NCI-H2171 (cell line): ENCODE measurements around the gene EBNA1BP2.
A peak's percentile ranks its signal among the peaks of the same experiment; 100 is the strongest.
"Not testable (repeated sequence)": the region's sequence is repeated elsewhere in the genome, so short reads cannot be mapped to it uniquely, and the experiment has no call there.

ENCODE experiments used
- DNase-seq: peaks from one replicate; lab custom pipeline; 2025; lab: John Stamatoyannopoulos, UW

The EBNA1BP2 gene, protein sequence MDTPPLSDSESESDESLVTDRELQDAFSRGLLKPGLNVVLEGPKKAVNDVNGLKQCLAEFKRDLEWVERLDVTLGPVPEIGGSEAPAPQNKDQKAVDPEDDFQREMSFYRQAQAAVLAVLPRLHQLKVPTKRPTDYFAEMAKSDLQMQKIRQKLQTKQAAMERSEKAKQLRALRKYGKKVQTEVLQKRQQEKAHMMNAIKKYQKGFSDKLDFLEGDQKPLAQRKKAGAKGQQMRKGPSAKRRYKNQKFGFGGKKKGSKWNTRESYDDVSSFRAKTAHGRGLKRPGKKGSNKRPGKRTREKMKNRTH

GRCh38 chr1:43171876-43172526, at the start of gene EBNA1BP2, which contains the start of gene CFAP57:
Gene EBNA1BP2, minus strand, starts transcription at chr1:43172290. Its CDS starts 172 bp downstream, at chr1:43172118.
Gene CFAP57, plus strand, starts transcription at chr1:43172330. Its CDS starts 424 bp downstream, at chr1:43172754.
- peak; percentile 80 for DNase-seq

DNA sequence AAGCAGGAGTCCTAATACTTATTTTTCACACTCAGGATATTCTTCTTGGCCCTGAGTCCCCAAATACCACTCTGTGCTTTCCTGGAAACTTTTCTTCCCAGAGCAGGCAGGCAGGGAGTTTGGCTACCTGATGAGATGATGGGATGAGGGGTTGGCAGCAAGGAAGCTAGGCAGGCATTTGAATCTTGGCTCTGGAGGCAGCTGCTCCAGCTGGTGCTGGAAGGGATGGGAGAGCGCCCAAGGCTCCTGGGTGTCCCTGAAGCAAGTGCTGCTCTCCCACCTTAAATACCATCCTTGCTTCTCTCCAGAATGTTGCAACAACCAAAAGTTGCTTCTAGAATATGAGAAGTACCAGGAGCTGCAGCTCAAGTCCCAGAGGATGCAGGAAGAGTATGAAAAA, 49.7 kb upstream of the EBNA1BP2 start:
- no peak for DNase-seq

- DNase-seq: no peak
These were observed 49.1 kb upstream of the EBNA1BP2 start for GRCh38 chr1:43220905-43221778.

GRCh38 chr1:43217747-43218146, 45.7 kb upstream of the EBNA1BP2 start:
- DNase-seq: no peak

GRCh38 chr1:43214501-43215444, 42.7 kb upstream of the EBNA1BP2 start:
- DNase-seq: no peak

DNA sequence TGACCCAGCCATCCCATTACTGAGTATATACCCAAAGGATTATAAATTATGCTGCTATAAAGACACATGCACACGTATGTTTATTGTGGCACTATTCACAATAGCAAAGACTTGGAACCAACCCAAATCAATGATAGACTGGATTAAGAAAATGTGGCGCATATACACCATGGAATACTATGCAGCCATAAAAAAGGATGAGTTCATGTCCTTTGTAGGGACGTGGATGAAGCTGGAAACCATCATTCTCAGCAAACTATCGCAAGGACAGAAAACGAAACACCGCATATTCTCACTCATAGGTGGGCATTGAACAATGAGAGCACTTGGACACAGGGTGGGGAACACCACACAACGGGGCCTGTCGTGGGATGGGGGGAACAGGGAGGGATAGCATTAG, 36.2 kb upstream of the EBNA1BP2 start:
- not testable (repeated sequence) for DNase-seq

- no peak for DNase-seq
These were observed 35.3 kb upstream of the EBNA1BP2 start for GRCh38 chr1:43207229-43207853.

DNA sequence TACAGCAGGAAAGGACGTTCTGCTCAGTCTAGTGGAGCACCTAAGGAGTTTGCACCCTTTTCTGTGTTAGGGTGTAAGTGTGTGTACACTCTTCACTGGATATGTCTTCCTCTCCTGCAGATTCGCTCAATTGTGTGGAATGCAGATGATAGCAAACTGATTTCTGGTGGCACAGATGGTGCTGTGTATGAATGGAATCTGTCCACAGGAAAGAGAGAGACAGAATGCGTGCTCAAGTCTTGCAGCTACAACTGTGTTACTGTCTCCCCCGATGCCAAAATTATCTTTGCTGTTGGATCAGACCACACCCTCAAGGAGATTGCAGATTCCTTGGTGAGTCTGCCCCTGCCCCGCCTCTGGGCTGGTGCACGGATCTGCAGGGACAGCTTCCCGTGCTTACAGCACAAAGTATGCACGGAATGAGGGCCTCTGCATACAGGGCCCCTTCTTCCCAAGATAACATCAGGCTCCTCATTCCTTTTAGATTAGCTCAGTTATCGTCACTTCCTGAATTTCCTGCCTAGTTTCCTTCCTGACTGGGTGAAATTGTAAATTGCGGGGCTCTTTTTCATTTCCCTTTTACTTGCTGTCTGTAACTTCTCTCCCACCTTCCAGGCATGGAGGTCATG, 34.6 kb upstream of the EBNA1BP2 start:
- no peak for DNase-seq

DNA sequence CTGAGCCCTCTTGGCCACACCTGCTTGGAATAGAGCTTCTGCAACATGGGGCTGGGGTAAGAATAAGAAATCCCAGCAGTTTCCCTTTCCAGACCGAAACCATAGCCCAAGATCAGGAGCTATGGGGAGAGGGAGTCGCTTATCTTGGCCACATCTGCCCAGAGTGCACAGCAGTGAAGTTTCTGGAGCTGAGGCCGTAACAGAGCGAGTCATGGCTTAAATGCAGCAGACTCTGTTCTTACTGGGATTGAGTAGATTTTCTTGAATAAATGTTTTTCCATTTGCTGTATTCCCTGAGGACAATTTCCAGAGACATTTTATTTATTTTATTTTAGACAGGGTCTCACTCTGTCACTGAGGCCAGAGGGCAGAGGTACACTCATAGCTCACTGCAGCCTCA, 33.6 kb upstream of the EBNA1BP2 start:
- DNase-seq: no peak

DNA sequence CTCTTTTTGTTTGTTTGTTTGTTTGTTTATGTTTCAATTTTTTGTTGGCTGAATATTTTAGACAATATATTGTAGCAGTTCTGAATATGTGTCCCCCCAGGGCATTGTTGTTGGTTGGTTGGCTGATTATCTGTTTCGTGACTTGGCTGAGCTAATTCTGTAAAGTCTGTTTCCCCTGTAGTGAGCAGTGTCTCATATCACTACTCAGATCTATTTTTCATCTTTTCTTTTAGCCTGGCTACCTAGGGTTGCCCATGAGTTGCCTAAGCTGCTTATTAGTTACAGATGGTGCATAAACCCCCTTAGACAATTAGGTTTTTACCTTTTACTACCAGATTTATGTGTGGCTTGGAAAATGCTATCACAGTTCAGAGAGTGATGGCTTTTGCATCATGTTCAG, 32.3 kb upstream of the EBNA1BP2 start:
- no peak for DNase-seq

GRCh38 chr1:43203859-43204258, 31.8 kb upstream of the EBNA1BP2 start:
- DNase-seq: no peak

DNA sequence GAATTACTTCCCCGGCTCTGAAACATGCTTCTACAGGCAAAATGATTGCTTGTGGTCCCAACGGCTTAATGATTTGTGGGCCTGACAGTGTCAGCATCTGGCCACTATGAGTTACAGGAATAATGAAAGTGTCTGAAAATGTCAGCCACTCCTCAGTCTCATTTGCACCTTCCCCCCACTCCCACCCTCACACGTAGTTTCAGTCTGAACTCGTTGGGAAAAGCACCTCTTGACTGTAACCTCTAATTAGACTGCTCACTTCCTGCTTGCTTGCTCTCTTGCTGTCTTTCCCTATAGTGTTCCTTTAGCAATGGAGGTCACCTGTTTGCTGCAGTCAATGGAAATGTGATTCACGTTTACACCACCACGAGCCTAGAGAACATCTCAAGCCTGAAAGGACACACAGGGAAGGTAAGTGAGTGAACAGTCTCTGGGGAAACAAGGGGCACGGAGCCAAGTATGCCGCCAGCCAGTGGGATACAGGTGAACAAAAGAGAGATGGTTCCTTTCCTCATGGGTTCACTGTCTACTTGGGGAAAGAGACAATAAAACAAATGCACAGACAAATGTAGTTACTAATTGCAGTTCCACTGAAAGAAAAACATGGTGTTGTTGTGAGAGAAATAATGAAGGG, 27.1 kb upstream of the EBNA1BP2 start:
- peak; percentile 6 for DNase-seq

GRCh38 chr1:43197343-43198127, 25.4 kb upstream of the EBNA1BP2 start:
- no peak for DNase-seq

GRCh38 chr1:43194509-43194908, 22.4 kb upstream of the EBNA1BP2 start:
- DNase-seq: no peak

GRCh38 chr1:43188106-43188505, 16.0 kb upstream of the EBNA1BP2 start:
- no peak for DNase-seq

GRCh38 chr1:43184995-43185394, 12.9 kb upstream of the EBNA1BP2 start:
- peak; percentile 5 for DNase-seq

GRCh38 chr1:43184388-43184787, 12.3 kb upstream of the EBNA1BP2 start:
- DNase-seq: no peak

DNA sequence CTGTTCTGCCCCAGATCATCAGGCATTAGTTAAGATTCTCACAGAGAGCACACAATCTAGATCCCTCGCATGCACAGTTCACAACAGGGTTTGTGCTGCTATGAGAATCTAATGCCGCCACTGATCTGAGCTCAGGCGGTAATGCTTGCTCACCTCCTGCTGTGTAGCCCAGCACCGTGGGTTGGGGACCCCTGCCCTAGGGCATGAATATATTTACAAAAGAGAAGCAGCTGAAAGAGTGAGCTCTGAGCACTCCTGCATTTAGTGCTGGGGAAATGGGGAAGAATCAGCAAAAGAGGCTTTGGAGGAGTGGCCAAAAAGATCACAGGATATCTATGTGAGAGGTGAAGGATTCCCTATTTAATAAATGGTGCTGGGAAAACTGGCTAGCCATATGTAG, 5.6 kb upstream of the EBNA1BP2 start:
- DNase-seq: no peak

DNA sequence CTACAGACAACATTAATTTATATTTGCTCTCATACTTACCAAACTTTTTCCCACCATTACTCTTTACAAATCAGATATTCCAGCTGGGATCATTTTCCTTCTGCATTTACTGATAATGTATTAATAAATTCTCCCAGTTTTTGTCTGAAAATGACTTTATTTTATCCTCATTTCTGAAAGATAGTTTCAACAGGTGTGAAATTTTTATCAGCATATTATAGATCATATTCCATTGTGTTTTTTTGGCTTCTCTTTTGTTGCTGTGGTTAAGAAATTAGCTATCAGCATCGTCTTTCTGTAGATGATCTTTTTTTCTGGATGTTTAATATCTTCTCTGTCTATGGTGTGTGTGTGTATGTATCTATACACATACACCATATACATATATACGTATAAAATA, 2.8 kb upstream of the EBNA1BP2 start:
- no peak for DNase-seq
